BLaER1 treated with 17β-estradiol and CSF1 and Interleukin-3, amounts not matched to agents 10 nM and 100 nM (cell line): ENCODE results near the gene BCAS3.

Experiments
- H3K27ac ChIP-seq, 11 experiments: shearing (Covaris generic); formaldehyde crosslinking; 2 replicates each; pipeline ENCODE4 v1.8.1; 2022
- H3K27me3 ChIP-seq, 11 experiments: shearing (Covaris generic); formaldehyde crosslinking; 2 replicates each; pipeline ENCODE4 v1.8.1; 2022
- H3K36me3 ChIP-seq, 11 experiments: shearing (Covaris generic); formaldehyde crosslinking; 2 replicates each; pipeline ENCODE4 v1.8.1; 2022
- H3K4me1 ChIP-seq, 10 experiments: shearing (Covaris generic); formaldehyde crosslinking; 2 replicates each; pipeline ENCODE4 v1.8.1; 2022
- H3K4me2 ChIP-seq, 11 experiments: shearing (Covaris generic); formaldehyde crosslinking; 2 replicates each; pipeline ENCODE4 v1.8.1; 2022
- H3K4me3 ChIP-seq, 10 experiments: shearing (Covaris generic); formaldehyde crosslinking; 2 replicates each; pipeline ENCODE4 v1.8.1; 2022
- H3K9ac ChIP-seq, 11 experiments: shearing (Covaris generic); formaldehyde crosslinking; 2 replicates each; pipeline ENCODE4 v1.8.1; 2022
- H3K9me3 ChIP-seq, 11 experiments: shearing (Covaris generic); formaldehyde crosslinking; replicated peaks in 1 of 11; 2 replicates each; pipeline ENCODE4 v1.8.1; 2022
- H4K20me1 ChIP-seq, 11 experiments: shearing (Covaris generic); formaldehyde crosslinking; 2 replicates each; pipeline ENCODE4 v1.8.1; 2022
- Cebpa-rat ChIP-seq, 11 experiments: shearing (Covaris generic); IDR thresholded peaks; 2 replicates each; pipeline ENCODE4 v1.8.1; 2022

Gene BCAS3

DNA sequence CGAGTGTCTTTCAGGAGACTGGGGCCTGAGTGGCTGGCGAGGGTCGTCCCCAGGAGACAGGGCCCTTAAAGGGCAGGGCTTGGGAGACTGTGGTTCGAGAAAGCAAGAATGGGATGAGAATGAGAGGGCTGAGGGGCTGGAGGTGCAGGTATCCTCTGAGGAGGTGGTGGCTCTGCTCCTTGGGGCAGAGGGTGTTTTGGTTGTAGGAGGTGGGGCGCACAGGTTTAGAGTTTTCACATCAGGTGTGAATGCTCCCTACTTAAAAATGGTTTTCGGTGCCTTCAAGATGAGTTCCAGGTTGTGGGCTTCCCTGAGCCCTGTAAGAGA is 430 bp downstream of the BCAS3 start:
- Histone ChIP-seq H3K27me3 (no peaks in the 10 kb centered on the region), H3K27ac (peak overlapping the region; percentile 36 to 78 (median 71); a peak in 21 of 22 replicates), H4K20me1 (no peaks in the 10 kb centered on the region), H3K36me3 (peaks cover 0 to 8% (median 0%) of the 10 kb centered on the region in 11 experiments; a peak in 3 of 22 replicates), H3K4me3 (peak overlapping the region; percentile 64 to 83 (median 78)), H3K9ac (peak overlapping the region; percentile 76 to 91 (median 86)), H3K9me3 (peaks cover 0 to 12% (median 5%) of the 10 kb centered on the region in 11 experiments; a peak in 8 of 22 replicates), H3K4me1 (peaks cover 14 to 18% (median 15%) of the 10 kb centered on the region in 10 experiments), H3K4me2 (peak overlapping the region; percentile 77 to 96 (median 93))
- no peak for TF ChIP-seq Cebpa-rat (IDR thresholded peaks at IDR 0.05)

DNA sequence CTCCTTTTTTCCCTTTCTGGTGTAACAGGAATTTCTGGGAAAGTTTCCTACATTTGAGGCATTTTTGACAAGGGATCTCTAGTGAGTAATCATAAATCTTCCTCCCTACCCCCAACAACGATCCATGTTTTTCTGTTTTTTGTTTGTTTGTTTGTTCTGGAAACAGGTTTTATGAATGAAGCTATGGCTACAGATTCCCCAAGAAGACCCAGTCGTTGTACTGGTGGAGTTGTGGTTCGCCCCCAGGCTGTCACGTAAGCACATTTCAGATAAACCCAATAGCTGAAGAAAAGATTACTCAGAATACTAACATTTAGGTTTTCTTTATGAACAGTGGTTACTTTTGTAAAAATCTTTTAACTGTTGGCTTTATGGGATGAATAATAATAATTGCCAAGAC is 1.6 kb downstream of the BCAS3 start:
- H3K4me3 ChIP-seq, result no peak overlapping the region
- peaks cover 14 to 18% (median 15%) of the 10 kb centered on the region in 10 experiments for H3K4me1 ChIP-seq
- no peaks in the 10 kb centered on the region for H3K27me3 ChIP-seq
- peaks cover 0 to 8% (median 5%) of the 10 kb centered on the region in 11 experiments; a peak in 8 of 22 replicates for H3K9me3 ChIP-seq
- H3K27ac ChIP-seq, result no peak overlapping the region
- H3K9ac ChIP-seq, result no peak overlapping the region
- peaks cover 0 to 18% (median 0%) of the 10 kb centered on the region in 11 experiments; a peak in 6 of 22 replicates for H3K36me3 ChIP-seq
- no peak for TF ChIP-seq Cebpa-rat (IDR thresholded peaks at IDR 0.05)
- H4K20me1 ChIP-seq, result no peaks in the 10 kb centered on the region
- H3K4me2 ChIP-seq, result peak overlapping the region in 2 of 11 experiments; percentile 89 to 93; a peak in 1 of 22 replicates

DNA sequence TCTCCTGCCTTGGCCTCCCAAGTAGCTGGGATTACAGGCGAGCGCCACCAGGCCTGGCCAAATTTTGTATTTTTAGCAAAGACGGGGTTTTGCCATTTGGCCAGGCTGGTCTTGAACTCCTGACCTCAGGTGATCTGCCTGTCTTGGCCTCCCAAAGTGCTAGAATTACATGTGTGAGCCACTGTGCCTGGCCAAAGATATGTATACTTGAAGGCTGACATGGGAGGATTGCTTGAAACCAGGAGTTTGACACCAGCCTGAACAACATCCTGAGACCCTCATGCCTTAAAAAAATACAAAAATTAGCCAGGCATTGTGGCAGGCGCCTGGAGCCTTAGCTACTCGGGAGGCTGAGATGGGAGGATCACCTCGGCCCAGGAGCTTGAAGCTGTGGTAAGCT is 3.1 kb downstream of the BCAS3 start:
- Histone ChIP-seq H3K9me3 (no peaks in the 10 kb centered on the region), H3K4me2 (no peak overlapping the region), H3K4me3 (no peak overlapping the region), H3K36me3 (peaks cover 0 to 24% (median 0%) of the 10 kb centered on the region in 11 experiments; a peak in 7 of 22 replicates), H3K9ac (no peak overlapping the region), H3K27ac (no peak overlapping the region), H4K20me1 (no peaks in the 10 kb centered on the region), H3K4me1 (peaks cover 14 to 18% (median 15%) of the 10 kb centered on the region in 10 experiments), H3K27me3 (no peaks in the 10 kb centered on the region)
- no peak for TF ChIP-seq Cebpa-rat (IDR thresholded peaks at IDR 0.05)

DNA sequence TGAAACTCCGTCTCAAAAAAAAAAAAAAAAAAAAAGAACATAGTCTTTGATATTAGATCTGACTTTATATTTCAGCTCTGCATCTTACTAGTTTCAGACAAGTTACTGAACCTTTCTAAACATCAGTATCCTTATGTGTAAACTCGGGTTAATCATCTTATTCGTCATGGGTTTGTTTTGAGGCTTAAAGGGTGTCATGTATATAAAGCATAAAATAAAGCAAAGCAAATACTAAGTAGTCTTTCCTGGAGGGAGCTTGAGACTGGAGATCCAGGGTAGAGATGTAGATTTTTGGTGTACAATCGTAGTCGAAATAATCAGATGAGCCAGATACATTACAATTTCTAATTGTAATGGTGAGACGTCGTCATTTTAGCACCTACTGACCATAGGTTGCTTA is 7.8 kb downstream of the BCAS3 start:
- Histone ChIP-seq H3K9ac (no peak overlapping the region), H3K27me3 (no peaks in the 10 kb centered on the region), H3K36me3 (peaks cover 0 to 58% (median 6%) of the 10 kb centered on the region in 11 experiments; a peak in 11 of 22 replicates), H4K20me1 (no peaks in the 10 kb centered on the region), H3K9me3 (no peaks in the 10 kb centered on the region), H3K4me2 (no peak overlapping the region), H3K4me3 (no peak overlapping the region), H3K27ac (no peak overlapping the region), H3K4me1 (no peaks in the 10 kb centered on the region)
- no peak for TF ChIP-seq Cebpa-rat (IDR thresholded peaks at IDR 0.05)

DNA sequence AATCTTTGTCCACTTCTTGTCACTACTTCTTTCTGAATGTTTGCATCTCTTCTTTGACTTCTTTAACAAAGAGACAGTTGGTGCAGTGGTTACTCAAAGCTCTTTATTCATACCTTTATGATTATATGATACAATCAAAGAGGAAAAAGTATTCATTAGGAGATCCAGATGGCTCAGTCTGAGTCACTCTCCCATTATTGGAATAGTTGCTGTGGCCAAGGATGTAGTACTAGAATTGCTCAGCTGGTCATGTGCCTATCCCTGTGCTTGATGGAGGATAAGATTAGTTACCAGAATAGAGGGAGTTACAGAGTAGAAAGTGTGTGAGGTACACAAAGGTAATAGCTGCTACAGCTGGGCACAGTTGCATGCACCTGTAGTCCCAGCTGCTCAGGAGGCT is 18.3 kb downstream of the BCAS3 start:
- Histone ChIP-seq H3K27me3 (no peaks in the 10 kb centered on the region), H3K9ac (no peak overlapping the region)
- no peak for TF ChIP-seq Cebpa-rat (IDR thresholded peaks at IDR 0.05)

DNA sequence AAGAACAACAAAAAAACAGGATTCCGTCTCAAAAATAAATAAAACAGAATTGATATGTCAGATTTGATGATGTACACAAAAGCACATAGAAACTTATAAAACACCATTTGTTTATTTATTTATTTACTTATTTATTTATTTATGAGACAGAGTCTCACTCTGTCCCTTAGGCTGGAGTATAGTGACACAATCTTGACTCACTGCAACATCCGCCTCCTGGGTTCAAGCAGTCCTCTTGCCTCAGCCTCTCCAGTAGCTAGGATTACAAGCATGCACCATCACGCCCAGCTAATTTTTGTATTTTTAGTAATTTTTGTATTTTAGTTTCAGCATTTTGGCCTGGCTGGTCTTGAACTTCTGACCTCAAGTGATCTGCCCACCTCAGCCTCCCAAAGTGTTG is 21.4 kb downstream of the BCAS3 start:
- no peak for TF ChIP-seq Cebpa-rat (IDR thresholded peaks at IDR 0.05)
- Histone ChIP-seq H3K27me3 (no peaks in the 10 kb centered on the region), H3K9me3 (no peaks in the 10 kb centered on the region)

More for the DNA sequence above, 18.3 kb downstream of the BCAS3 start:
- H4K20me1 ChIP-seq, result no peaks in the 10 kb centered on the region
- no peaks in the 10 kb centered on the region for H3K4me1 ChIP-seq
- H3K9me3 ChIP-seq, result no peaks in the 10 kb centered on the region
- no peak overlapping the region for H3K4me2 ChIP-seq
- H3K36me3 ChIP-seq, result peaks cover 0 to 48% (median 2%) of the 10 kb centered on the region in 11 experiments; a peak in 11 of 22 replicates
- H3K4me3 ChIP-seq, result no peak overlapping the region
- no peak overlapping the region for H3K27ac ChIP-seq

DNA sequence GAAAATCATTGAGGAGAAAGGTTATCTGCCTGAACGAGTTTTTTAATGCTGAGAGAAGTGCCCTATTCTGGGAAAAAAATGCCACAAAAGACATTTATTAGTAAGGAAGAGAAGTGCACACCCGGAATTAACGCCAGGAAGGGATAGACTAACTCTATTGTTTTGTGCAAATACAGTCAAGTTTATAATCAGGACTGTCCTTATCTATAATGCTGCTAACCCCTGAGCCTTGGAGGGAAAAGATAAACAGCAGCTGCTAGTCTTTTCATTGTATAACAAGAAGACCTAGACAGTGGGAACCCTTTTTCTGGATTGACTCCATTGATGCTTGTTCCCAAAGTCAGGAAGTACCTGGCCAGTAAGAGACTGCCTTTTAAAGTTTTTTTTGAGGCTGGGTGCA is 26.5 kb downstream of the BCAS3 start:
- H3K4me2 ChIP-seq, result no peak overlapping the region
- no peaks in the 10 kb centered on the region for H3K4me1 ChIP-seq
- no peaks in the 10 kb centered on the region for H4K20me1 ChIP-seq
- H3K4me3 ChIP-seq, result no peak overlapping the region
- TF ChIP-seq Cebpa-rat (IDR thresholded peaks at IDR 0.05), result no peak
- no peak overlapping the region for H3K9ac ChIP-seq
- H3K27me3 ChIP-seq, result no peaks in the 10 kb centered on the region
- H3K36me3 ChIP-seq, result peaks cover 0 to 13% (median 1%) of the 10 kb centered on the region in 11 experiments; a peak in 5 of 22 replicates
- no peaks in the 10 kb centered on the region for H3K9me3 ChIP-seq
- no peak overlapping the region for H3K27ac ChIP-seq

More for the DNA sequence above, 21.4 kb downstream of the BCAS3 start:
- Histone ChIP-seq H3K9ac (no peak overlapping the region), H3K27ac (no peak overlapping the region), H4K20me1 (no peaks in the 10 kb centered on the region), H3K36me3 (peaks cover 0 to 22% (median 0%) of the 10 kb centered on the region in 11 experiments; a peak in 9 of 22 replicates), H3K4me2 (no peak overlapping the region), H3K4me3 (no peak overlapping the region), H3K4me1 (no peaks in the 10 kb centered on the region)

DNA sequence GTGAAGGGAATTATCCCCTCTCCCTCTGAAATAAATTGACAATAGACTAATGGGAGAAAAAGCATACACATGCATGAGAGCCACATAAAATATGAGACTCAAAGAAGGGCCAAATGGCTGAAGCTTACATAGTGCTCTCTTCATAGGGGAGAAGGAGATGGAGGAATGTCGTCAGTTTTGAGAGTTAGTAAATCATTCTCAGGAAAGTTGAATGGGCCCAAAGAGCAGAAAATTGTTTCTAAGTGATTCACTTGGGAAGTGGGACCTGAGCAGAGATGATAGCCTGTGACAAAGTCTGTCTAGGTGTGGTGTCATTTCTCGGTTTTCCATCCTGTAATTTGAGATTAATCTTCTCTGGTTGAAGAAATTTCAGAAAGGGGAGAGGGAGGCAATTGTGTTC is 35.0 kb downstream of the BCAS3 start:
- Histone ChIP-seq H3K4me3 (no peak overlapping the region), H3K27me3 (no peaks in the 10 kb centered on the region), H3K4me1 (no peaks in the 10 kb centered on the region), H3K9me3 (no peaks in the 10 kb centered on the region), H3K36me3 (peaks cover 0 to 34% (median 8%) of the 10 kb centered on the region in 11 experiments; a peak in 8 of 22 replicates), H3K27ac (no peak overlapping the region), H3K9ac (no peak overlapping the region), H3K4me2 (no peak overlapping the region), H4K20me1 (no peaks in the 10 kb centered on the region)
- TF ChIP-seq Cebpa-rat (IDR thresholded peaks at IDR 0.05), result no peak

DNA sequence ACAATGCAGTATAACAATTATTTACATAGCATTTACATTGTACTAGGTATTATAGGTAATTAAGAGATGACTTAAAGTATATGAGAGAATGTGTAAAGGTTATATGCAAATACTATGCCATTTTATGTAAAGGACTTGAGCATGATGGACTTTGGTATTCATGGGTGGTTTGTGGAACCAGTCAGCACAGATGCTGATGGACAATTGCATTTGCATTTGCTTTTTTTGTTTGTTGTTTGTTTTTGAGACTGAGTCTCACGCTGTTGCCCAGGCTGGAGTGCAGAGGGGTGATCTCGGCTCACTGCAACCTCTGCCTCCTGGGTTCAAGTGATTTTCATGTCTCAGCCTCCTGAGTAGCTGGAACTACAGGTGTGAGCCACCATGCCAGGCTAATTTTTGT is 36.0 kb downstream of the BCAS3 start:
- no peak overlapping the region for H3K4me3 ChIP-seq
- H3K4me1 ChIP-seq, result no peaks in the 10 kb centered on the region
- no peak overlapping the region for H3K27ac ChIP-seq
- peaks cover 0 to 26% (median 8%) of the 10 kb centered on the region in 11 experiments; a peak in 8 of 22 replicates for H3K36me3 ChIP-seq
- TF ChIP-seq Cebpa-rat (IDR thresholded peaks at IDR 0.05), result no peak
- no peak overlapping the region for H3K4me2 ChIP-seq
- H3K9me3 ChIP-seq, result no peaks in the 10 kb centered on the region
- H3K27me3 ChIP-seq, result no peaks in the 10 kb centered on the region
- H4K20me1 ChIP-seq, result no peaks in the 10 kb centered on the region
- H3K9ac ChIP-seq, result no peak overlapping the region

DNA sequence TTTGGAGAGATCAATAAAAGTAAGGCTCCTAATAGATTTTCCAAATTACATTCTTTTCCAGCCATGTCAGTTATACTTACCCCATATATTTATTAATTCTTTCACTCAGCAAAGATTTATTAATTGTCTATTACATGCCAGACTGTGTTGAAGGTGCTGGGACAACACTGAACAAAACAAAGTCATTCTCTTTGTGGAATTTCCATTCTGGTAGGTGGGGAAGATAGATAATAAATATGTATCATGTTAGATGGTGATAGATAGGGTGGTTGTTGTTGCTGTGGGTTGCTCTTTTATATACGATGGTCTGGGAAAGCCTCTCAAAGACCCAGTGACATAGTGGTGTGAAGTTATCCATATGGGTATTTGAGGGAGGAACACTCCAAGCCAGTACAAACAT is 39.1 kb downstream of the BCAS3 start:
- H3K27me3 ChIP-seq, result no peaks in the 10 kb centered on the region
- H3K4me2 ChIP-seq, result no peak overlapping the region
- no peak overlapping the region for H3K27ac ChIP-seq
- no peak for TF ChIP-seq Cebpa-rat (IDR thresholded peaks at IDR 0.05)
- H3K36me3 ChIP-seq, result peaks cover 0 to 5% (median 0%) of the 10 kb centered on the region in 11 experiments; a peak in 1 of 22 replicates
- no peak overlapping the region for H3K9ac ChIP-seq
- no peak overlapping the region for H3K4me3 ChIP-seq
- H3K9me3 ChIP-seq, result no peaks in the 10 kb centered on the region
- no peaks in the 10 kb centered on the region for H3K4me1 ChIP-seq
- peaks cover 0 to 5% (median 0%) of the 10 kb centered on the region in 11 experiments; a peak in 2 of 22 replicates for H4K20me1 ChIP-seq
